ENCODE data around the gene ATG9A.
"Not testable (repeated sequence)": the region's sequence is repeated elsewhere in the genome, so short reads cannot be mapped to it uniquely, and the experiment has no call there.

ATG9A gene, protein sequence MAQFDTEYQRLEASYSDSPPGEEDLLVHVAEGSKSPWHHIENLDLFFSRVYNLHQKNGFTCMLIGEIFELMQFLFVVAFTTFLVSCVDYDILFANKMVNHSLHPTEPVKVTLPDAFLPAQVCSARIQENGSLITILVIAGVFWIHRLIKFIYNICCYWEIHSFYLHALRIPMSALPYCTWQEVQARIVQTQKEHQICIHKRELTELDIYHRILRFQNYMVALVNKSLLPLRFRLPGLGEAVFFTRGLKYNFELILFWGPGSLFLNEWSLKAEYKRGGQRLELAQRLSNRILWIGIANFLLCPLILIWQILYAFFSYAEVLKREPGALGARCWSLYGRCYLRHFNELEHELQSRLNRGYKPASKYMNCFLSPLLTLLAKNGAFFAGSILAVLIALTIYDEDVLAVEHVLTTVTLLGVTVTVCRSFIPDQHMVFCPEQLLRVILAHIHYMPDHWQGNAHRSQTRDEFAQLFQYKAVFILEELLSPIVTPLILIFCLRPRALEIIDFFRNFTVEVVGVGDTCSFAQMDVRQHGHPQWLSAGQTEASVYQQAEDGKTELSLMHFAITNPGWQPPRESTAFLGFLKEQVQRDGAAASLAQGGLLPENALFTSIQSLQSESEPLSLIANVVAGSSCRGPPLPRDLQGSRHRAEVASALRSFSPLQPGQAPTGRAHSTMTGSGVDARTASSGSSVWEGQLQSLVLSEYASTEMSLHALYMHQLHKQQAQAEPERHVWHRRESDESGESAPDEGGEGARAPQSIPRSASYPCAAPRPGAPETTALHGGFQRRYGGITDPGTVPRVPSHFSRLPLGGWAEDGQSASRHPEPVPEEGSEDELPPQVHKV

DNA sequence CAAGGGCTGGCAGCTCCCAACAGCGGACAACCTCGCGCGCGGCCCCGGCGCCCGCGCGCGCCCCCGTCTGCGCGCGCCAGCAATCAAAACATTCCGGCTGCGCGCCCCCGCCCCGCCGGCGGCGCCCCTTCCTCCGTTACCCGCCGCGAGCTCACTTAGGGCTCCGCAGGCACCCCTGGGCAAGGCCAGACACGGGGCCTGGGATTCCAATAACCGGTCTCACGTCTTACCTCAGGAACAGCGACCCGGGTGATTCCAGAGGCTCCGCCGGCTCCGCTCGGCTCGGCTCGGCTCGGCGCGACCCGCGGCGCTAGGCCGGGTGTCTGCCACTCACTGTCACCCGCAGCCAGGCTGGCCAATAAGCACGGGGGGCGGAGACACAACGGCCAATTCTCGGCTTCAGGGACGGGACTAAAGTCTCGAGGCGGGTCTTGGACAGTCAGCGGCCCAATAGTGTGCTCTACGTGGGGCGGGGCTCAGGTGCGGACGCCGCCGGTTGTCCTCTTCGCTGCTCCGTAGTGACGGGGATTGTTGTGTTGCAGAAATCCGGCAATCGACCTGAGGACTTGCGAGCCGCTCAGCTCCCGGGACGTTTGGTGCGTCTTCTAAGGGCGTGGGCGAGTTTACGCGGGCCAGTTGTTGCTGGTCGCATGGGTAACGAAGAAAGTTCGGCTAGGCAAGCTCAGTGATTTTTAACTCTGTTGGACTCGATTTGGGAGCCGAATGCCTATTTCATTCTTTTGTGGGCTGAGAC, at the start of gene ATG9A, which contains the start of gene ANKZF1:
Gene ATG9A, minus strand, starts transcription at position 332 of the 754 bp plus-strand sequence. CDS start 1,612 bp downstream, outside the sequence.
Gene ANKZF1, plus strand, starts transcription at position 502 of the 754 bp plus-strand sequence. CDS start 452 bp downstream, outside the sequence.
- peak; percentile 95 to 97 for DNase-seq (ENCODE audit: low read depth in 2 of 2)

DNA sequence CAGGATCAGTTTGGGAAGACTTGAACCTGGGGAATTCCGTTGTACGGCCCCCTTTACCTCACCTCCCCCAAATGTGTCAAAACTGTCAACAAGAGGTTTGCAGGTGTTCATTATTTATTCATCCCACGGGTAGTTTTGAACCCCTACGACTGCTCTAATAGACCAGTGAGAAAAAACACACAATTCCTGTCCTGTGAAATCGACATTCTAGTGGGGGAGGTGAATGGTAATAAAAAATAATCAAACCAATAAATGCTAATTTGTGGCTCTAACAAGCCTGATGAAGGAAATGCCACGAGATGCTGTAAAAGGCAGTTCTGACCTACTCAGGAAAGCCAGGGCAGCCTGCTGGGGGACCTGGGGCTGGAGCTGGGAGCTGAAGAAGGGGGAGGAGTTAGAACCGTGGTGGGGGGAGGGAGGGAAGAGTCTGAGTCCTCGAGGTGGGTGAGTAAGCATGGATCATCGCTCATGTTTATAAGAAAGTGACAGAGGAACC, 49.3 kb upstream of the ATG9A start:
- no peak for DNase-seq (ENCODE audit: low read depth in 2 of 2)

DNA sequence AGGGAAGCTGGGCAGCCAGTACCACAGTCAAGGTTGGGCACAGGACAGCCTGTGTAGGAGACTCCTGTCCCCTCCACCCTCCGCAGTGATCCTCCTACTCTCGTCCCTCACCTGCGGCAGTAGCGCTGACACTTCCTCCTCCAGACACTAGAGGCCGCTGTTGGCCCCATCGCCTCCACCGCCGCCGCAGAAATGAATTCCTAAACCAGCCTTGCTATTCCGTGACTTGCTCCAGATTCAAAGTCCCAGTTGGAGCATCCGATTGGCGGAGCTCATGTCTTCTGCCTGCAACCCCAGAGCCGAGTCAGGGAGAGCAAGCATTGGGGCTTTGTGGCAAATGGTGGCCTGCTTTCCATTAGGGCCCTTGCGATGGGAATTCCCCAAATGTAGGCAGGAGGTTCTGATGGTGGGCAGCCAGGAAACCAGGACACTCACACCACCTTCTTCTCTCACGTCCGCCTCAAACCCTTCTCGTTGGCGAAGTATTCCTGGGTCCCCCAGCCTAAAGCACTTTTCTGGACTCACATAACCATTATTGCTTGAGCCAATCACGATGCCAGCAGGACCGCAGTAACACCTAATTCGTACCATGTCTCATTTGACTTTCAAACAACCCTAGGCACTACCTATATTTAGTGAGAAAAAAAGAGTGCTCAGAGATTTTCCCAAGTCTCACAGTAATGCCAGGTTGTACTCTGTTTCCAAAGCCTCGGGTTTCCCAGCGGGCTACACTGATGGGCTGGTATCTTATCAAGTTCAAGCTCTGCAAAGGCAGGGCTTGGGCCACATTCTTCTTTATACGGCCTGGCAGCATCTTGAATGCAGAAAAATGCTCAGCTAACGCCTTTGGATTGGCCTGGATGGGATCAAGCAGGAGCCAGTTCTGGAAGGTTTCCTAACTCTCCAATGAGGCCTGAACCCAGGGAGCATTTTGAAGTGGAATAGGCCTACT, 48.5 kb upstream of the ATG9A start:
- peak; percentile 39 to 68 for DNase-seq (ENCODE audit: low read depth in 2 of 2)

DNA sequence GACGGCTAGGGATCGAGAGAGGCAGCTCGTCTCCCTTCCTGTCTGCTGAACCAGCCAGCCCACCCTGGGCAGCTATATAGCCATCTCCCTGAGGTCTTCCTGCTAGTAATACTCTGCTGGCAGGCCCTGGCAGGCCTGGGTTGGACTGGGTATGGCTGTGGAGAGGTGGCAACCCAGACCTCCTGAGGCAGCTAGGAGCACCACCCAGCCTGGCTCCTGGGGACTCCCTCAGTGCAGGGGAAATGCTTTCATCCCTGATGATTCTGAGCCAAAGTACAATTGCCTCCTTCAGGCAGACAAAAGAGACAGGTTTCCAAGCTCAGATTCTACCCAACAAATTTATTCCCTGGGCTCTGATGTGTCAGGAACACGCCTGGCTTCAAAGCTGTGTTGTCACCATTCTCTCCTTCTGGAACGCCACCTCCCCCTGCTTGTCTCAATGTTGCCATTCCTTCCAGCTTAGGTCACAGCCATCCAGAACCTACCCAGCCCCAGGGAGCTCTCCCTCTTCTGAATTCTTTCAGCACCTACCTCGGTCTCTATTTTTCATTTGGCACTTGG, 45.0 kb upstream of the ATG9A start:
- DNase-seq (ENCODE audit: low read depth in 2 of 2) = no peak

DNA sequence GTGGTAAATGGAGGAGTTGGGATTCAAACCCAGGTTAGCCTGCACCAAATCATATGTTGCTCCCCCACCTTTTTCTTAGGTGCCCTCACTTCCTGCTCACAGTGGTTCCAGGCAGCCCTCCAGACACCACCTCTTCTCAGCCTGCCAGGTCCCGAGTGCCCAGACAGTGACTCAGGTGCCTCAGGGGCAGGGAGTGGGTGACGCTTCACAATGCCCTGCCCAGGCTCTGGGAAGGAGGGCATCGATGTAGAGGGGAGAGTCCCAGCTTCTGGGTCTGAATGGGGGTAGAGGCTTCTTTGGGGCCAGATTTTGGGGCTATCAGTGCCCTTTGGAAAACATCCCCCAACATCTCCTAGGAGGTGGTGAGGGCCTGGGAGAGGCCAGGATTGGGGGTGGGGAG, 44.5 kb upstream of the ATG9A start:
- DNase-seq (ENCODE audit: low read depth in 2 of 2) = no peak

DNA sequence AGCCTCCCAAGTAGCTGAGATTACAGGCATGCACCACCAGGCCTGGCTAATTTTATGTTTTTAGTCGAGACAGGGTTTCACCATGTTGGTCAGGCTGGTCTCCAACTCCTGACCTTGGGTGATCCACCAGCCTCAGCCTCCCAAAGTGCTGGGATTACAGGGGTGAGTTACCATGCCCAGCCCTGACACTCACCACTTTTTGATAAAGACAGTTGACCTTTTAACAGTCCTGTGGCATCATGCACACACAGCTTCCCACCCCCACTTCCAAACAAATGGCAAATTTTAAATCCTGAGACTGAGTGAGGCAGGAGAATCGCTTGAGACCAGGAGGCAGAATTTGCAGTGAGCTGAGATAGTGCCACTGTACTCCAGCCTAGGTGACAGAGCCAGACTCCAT, 43.6 kb upstream of the ATG9A start:
- no peak for DNase-seq (ENCODE audit: low read depth in 2 of 2)

DNA sequence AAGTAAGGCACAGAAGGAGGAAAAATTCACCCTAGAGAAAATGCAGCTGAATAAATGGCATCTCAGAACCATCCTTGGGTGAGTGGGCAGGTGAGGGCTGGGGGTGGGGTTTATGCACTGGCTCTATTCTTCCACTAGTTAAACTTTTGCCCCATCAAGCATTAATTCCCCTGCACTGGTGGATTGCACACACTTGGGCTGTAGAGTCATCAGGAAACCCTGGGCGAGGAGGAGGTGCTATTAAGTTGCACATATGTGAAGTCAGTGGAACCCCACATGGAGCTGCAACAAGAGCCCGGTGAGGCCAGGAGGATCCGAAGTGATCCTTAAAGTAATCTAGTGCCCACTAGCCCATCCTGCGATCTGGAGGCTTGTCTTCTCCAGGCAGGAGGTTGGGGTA, 42.9 kb upstream of the ATG9A start:
- DNase-seq (ENCODE audit: low read depth in 2 of 2) = no peak

DNA sequence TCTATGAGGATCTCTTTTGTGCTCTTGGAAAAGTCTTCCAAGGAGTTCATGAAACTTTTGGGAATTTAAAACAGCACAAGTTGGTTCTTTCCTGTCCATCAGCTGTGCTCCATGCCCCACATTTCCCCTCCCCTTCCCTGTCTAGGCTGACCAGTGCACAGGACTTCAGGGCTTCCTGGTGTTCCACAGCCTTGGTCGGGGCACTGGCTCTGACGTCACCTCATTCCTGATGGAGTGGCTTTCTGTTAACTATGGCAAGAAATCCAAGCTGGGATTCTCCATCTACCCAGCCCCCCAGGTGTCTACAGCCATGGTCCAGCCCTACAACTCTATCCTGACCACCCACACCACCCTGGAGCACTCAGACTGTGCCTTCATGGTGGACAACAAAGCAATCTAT, 41.6 kb upstream of the ATG9A start:
- DNase-seq (ENCODE audit: low read depth in 2 of 2) = no peak

DNA sequence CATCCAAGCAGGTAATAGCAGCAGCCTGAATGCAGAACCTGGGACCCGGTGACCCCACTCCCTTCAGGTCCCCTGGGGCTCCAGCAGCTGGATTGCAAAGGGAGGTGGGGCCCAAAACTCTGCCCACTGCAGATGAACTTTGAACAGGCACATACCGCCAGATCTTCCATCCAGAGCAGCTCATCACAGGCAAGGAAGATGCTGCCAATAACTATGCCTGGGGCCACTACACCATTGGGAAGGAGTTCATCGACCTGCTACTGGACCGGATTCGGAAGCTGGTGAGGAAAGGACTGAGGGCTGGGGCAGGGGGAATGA, 40.6 kb upstream of the ATG9A start:
- no peak for DNase-seq (ENCODE audit: low read depth in 2 of 2)

DNA sequence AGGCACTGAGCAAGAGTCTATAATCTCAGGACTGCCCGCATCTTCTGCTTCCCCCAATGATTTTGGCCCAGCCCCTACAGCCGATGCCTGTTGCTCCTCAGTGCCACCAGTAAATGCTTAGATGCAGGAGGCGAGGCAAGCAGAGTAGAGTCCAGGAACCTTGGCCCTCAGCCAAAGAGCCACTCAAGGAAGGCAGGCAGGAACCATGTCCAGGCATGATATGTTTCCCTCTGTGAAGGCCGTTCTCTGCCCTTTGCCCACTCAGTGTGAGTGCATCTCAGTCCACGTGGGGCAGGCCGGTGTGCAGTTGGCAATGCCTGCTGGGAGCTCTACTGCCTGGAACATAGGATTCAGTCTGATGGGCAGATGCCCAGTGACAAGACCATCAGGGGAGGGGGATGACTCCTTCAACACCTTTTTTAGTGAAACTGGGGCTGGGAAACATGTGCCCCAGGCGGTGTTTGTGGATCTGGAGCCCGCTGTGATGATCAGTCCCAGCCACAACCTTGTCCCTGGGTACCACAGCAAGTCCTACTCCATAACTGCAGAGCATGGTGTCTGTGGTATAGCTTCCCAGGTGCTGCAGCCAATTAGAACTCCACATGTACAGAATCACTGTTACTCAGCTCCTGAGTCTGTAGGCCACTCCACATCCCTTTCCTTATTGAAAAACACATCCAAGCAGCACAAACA, 40.1 kb upstream of the ATG9A start:
- no peak for DNase-seq (ENCODE audit: low read depth in 2 of 2)

DNA sequence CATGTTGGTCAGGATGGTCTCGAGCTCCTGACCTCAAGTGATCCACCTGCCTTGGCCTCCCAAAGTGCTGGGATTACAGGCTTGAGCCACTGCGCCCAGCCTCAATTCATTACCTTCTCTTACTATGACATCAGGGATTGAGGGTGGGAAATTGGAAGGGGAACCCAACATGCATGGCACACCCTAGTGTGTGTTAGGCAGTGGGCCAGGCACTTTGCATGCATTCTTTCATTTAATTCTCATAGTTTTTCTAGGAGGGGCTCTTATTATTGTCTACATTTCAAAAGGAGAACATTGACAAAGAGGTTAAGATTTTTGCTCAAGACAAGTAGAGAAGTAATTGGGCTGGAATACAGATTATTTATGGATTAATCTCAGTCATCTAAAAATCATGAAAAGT, 38.9 kb upstream of the ATG9A start:
- no peak for DNase-seq (ENCODE audit: low read depth in 2 of 2)

DNA sequence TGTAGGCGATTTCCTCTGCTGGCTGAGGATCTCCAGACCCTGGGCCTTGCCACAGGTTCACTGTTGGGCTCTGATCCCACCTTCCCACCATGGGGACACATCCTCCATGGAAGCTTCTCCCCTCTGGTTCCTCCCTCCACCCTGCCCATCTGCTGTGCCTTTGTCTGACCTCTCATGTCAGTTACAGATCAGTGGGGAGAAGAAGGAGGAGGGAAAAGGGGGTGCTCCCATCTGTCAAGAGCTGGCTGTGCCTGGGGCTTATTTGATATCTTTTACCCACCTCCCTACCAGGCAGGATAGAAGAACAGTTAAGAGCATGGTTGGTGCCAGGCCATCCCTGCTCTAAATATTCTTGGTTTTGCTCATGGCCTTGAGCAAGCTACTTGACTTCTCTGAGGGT, 37.5 kb upstream of the ATG9A start:
- DNase-seq (ENCODE audit: low read depth in 2 of 2) = no peak

DNA sequence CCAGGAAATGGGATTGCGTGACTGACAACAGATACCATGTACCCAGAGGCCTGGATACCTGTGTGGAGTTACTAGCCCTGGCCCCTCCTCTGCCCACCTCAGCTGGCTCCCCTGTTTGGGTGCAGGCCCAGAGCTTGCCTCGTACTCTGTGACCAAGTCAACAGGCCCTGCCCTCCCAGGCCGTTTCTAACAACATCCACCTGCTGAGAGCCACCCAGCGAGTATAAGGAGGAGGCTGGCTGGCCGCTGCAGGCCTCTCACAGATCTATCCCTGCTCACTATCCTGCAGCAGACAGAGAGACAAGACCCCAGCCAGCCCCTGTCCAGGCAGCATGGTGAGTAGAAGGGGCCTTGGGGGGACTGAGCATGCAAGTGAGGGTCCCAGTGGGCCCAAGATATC, 36.8 kb upstream of the ATG9A start:
- DNase-seq (ENCODE audit: low read depth in 2 of 2) = no peak

DNA sequence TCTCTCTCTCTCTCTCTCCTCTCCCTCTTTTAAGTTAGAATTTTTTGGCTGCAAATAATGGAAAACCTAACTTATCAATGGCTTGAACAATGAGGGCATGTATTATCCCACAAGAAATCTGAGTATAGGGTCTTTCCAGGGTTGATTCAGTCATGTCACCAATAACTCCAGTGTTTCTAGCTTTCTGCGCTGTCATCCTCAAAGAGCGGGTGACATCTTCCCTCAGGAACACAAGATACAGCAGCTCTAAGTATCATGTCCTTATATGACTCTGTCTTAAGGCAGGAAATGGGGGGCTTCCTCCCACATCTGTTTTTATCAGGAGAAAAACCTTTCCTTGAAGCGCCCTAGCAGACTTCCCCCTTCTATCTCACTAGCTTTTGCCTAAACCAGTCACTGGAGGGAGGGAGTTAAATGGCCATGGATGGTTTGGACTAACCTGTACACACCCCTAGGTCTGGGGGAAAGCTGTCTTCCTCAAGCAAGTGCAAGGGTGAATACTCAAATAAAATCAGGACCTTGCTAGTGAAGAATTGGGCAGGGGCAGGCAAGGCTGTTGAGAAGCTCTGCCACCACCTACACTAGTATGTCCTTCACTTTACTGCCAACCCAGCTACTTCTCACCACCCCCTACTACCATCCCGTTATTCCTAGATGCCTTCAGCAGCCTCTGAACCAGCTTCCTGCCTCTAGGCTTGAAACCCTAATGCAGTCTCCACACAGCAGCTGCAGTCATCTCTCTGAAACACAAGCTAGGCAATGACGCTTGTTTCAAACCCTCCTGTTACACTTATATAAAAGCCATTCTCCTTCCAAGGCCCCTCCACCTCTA, 31.8 kb upstream of the ATG9A start:
- no peak for DNase-seq (ENCODE audit: low read depth in 2 of 2)

DNA sequence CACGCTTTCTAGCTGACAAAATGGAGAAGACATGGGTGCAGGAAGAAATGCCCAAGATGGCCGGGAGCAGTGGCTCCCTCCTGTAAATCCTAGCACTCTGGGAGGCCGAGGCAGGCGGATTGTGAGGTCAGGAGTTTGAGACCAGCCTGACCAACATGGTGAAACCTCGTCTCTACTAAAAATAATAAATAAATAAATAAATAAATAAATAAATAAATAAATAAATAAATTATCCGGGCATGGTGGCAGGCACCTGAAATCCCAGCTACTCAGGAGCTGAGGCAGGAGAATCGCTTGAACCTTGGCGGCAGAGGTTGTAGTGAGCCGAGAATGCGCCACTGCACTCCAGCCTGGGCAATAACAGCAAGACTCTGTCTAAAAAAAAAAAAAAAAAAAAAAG, 29.5 kb upstream of the ATG9A start:
- DNase-seq (ENCODE audit: low read depth in 2 of 2) = not testable (repeated sequence)

DNA sequence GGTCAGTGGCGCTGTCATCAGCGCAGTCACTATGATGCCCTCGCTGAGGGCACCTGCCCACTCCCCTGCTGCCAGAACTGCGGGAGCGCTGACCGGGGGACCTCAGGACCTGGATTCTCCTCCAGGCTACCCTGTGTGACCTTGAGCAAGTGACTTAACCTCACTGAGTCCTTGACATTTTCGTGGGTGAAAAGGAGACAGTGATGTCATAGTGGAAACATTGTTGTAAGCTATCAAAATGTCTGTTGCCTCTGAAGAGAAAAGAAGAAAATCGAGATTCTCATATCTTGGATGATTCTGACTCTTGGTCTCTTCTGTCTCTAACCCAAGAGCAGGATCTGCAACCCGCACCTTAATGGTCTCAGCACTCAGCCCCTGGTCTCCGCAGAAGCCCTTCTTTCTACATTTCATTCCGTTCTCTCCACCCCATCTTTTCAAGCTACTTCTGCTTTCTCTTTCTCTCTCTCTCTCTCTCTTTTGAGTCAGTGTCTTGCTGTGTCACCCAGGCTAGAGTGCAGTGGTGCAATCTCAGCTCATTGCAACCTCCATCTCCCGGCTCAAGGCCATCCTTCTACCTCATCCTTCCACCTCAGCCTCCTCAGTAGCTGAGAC, 25.3 kb upstream of the ATG9A start:
- no peak for DNase-seq (ENCODE audit: low read depth in 2 of 2)

DNA sequence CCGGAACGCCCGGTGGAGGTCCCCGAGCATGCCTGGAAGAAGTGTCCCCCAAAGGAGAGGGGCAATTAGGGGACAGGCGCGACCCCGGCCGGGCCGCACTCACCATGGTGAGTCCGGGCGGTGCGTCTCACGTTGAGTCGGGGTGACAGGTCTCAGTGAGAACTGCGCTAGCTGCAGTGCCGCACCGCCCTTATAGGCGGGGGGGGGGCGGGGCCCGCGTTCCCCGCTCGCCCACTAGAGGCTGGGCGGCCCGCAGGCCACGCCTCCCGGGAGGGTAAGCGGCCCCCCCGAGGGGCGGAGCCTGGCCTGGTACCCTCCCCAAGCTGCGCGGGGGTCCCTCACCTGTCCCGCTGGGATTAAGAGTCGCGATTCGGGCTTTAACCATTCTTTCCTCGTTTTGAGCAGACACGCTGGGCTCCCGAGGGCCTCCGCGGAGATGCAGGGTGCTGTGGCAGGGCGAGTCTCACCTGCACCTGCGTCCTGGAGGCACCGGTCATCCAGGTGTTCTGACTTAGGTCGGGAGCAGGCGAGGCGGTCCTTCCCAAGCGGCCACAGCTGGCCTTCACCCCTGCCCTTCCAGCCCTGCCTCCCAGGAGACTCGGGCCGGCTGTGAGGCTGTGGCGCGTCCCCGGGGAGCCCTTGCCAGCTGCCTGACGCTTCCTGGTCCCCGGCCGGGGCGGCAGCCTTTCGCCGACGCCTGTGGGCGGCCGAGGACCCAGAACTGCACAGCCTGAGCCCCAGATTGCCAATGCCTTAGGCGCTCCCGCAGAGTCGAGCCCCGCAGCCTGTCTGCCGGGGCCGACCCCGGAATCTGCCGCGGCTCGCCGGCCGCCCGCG, 24.5 kb upstream of the ATG9A start, which contains the start of gene TUBA4A:
Gene TUBA4A, minus strand, starts transcription at position 166 of the 837 bp plus-strand sequence. Its CDS starts 60 bp downstream, at position 106.
- DNase-seq (ENCODE audit: low read depth in 2 of 2) = peak; percentile 85 to 86

Measured in stimulated activated CD8-positive, alpha-beta memory T cell treated with anti-CD3 and anti-CD28 coated beads, Interleukin-2, amount 100 ng/mL, for 48 hours (primary cell).